ENCODE data around the gene SCG2.
A peak's percentile ranks its signal among the peaks of the same experiment; 100 is the strongest.

The SCG2 gene, protein sequence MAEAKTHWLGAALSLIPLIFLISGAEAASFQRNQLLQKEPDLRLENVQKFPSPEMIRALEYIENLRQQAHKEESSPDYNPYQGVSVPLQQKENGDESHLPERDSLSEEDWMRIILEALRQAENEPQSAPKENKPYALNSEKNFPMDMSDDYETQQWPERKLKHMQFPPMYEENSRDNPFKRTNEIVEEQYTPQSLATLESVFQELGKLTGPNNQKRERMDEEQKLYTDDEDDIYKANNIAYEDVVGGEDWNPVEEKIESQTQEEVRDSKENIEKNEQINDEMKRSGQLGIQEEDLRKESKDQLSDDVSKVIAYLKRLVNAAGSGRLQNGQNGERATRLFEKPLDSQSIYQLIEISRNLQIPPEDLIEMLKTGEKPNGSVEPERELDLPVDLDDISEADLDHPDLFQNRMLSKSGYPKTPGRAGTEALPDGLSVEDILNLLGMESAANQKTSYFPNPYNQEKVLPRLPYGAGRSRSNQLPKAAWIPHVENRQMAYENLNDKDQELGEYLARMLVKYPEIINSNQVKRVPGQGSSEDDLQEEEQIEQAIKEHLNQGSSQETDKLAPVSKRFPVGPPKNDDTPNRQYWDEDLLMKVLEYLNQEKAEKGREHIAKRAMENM

DNA sequence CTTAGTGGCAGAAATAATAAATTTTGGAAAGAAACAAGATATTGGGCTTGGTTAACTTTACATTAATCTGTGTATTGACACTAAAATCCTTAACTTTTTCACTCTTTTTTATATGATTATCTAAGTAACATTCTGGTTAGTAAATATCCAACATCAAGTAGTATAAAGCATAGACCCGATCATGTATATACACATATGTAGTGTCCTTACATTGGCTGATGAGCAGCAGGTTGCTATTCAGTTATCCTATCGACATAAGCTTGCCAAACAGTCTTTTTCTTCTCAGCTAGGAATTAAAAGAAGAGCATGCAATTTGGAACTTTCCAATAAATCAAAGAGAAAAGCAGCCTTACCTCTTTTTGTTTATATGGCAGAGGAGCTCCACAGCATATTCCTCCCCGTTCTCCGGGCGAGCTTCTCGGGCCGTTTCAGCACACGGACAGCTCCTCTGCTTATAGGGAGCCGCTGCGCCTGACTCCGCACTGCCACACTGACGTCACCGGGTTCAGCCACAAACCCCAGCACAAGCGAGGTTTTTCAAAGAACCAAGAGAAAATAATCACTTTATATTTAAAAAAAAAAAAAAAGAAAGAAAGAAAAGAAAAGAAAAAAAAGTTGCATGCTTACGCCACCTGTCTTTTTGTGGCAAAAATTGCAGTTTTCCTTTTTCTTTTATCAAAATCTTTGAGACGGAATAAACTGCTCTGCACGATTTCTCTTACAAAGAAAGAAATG is at the start of gene SCG2:
Gene SCG2, minus strand, starts transcription at position 430 of the 735 bp plus-strand sequence. CDS start 3,079 bp downstream, outside the sequence.
- peak; percentile 65 for DNase-seq (ENCODE audit: low spot score)
- no peak for TF ChIP-seq CTCF (IDR thresholded peaks at IDR 0.05; ENCODE audit: extremely low read depth, insufficient read depth, missing control alignments)
- in situ Hi-C loops (cut with MboI; ENCODE audit: low pct_unique_long_range_greater_than_20kb, low sequenced_read_pairs, unreplicated experiment): no loop called here

DNA sequence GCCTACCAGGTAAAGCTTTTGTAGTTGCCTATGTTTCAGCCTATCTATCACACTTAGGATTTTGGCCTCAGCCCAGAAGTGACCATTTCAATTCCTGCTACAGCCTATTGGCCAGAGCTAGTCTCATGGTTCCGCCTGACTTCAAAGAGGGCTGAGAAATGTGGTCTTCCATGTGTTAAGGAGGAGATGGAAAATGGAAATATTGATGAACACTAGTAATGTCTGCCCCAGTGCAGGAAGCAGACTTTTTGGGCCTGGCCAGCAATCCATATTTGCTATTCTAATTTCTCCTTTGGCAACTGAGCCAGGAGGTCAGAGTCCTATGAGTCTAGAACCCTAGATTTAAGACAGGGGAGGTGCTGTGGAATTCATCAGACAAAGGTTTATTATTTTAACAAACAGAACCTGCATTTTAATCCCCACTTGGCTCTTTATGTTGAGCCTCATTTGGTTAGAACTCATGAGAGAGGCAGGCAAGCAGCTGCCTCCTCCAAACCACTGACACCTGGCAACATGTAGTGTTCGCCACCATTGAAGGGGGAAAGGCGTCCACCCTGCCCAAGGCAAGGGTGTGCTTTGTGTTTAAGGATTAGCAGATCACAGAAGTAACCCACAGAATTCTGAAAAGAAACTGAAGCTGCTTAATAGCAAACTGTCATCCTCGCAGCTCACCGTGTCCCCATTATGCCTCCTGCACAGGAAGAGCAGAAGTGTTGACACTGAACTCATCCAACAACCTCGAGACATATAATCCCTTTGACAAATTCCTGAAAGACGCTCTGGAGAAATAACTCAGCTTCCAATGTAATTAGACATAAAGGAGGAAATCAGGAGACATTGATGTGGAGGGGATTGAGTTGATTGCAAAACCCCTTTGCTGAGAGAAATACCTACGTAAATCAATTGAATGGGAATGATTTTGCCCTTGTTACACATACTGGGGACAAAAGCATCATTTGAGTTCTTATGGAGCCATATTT is 47.7 kb upstream of the SCG2 start:
- in situ Hi-C loops (cut with MboI; ENCODE audit: low pct_unique_long_range_greater_than_20kb, low sequenced_read_pairs, unreplicated experiment): no loop called here
- no peak for DNase-seq (ENCODE audit: low spot score)
- TF ChIP-seq CTCF (IDR thresholded peaks at IDR 0.05; ENCODE audit: extremely low read depth, insufficient read depth, missing control alignments): no peak

DNA sequence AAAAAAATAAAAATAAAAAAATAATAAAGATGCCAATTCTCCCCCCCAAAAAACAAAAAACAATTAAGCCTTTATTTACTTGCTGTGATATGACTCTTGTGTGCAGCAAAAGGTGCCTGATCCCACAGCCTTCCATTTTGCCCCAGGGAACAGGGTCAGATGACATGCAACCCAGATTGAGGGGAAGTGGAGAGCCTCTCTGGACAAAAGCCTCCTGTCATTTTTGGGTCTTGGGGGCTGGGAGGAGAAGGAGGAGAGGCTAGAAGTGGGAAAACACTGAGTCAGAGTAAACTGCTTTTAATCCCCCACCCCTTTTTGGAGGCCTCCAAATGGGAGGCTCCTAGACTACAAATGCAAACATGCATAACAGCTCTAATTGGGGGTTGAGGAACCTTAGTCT is 46.6 kb upstream of the SCG2 start:
- no peak for DNase-seq (ENCODE audit: low spot score)
- no peak for TF ChIP-seq CTCF (IDR thresholded peaks at IDR 0.05; ENCODE audit: extremely low read depth, insufficient read depth, missing control alignments)
- in situ Hi-C loops (cut with MboI; ENCODE audit: low pct_unique_long_range_greater_than_20kb, low sequenced_read_pairs, unreplicated experiment): no loop called here

DNA sequence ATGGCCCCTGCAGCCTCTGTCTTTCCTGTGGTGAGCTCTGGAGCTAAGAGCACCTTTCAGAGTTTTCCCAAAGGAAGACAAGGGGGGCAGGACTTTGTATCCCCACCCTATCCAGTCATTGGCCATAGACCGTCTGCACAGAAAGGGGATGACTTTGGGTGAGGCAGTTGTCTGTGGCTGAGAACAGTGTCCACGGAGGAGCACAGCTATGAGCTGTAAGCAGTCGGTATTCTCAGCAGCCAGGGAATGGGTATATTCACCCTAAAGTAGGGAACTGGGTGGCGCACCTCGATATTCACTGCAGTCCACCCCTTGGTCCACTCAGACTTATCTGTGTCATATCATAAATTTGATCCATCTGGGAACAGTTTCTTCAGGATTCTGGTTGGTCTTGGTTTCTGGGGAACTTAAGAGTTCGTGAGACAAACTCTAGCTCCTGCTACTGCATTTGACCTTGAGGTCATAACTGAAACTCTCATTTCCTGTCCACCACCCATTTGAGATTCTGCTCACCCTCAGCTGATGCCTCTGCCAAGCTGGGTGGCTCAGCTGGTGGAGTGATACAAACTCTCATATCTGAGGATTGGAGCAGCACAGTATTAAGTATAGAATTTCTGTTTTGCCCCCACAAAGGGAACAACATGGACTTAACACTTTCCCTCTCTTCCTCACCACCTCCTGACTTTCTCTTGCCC is 45.2 kb upstream of the SCG2 start:
- in situ Hi-C loops (cut with MboI; ENCODE audit: low pct_unique_long_range_greater_than_20kb, low sequenced_read_pairs, unreplicated experiment): no loop called here
- peak; percentile 11 for DNase-seq (ENCODE audit: low spot score)

DNA sequence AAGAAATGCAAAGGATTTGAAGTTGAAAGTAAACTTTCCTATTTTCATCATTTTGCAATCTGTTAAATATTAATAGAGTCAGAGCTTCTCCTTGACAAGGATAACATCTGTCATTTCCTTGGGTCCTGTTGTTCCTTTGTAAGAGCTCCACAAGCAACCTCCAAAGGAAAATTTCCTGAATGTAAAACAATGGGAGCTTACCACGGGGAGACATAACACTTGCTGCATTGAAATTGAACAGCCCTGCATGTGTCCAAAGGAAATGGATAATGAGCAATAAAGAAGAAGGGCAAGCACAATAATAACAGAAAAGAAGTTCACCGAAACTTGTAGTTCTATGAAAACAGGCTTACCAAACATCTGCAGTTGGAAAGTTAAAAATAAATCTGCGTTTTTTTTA is 42.0 kb upstream of the SCG2 start:
- TF ChIP-seq CTCF (IDR thresholded peaks at IDR 0.05; ENCODE audit: extremely low read depth, insufficient read depth, missing control alignments): no peak

More for the DNA sequence above, 45.2 kb upstream of the SCG2 start:
- TF ChIP-seq CTCF (IDR thresholded peaks at IDR 0.05; ENCODE audit: extremely low read depth, insufficient read depth, missing control alignments): no peak

More for the DNA sequence above, 42.0 kb upstream of the SCG2 start:
- DNase-seq (ENCODE audit: low spot score): no peak
- in situ Hi-C loops (cut with MboI; ENCODE audit: low pct_unique_long_range_greater_than_20kb, low sequenced_read_pairs, unreplicated experiment): no loop called here

Measured in GM13977 (cell line).